B cell (primary cell): ENCODE results near the gene ACAA2. TPM values are rescaled to one million over a fixed set of nuclear protein-coding genes. Genes with fewer than 3 reads are reported as not detected.

ENCODE experiments used
- ATAC-seq: fragments of 200-7000 bp; cut with Tn5 transposase; one replicate; pipeline ENCODE4 v1.10.0; 2021; ENCODE audit warnings: low read depth, mild to moderate bottlenecking, moderate number of reproducible peaks, moderate library complexity
- CTCF ChIA-PET: fragments of 350-600 bp; sonication (Branson Sonifier 250); formaldehyde crosslinking; loops from one replicate; lab custom pipeline; 2021; ENCODE audit warnings: antibody characterized with exemption, inconsistent platforms; lab: Charles Lee
- POLR2A ChIA-PET: fragments of 350-600 bp; sonication (Branson Sonifier 250); formaldehyde crosslinking; loops from one replicate; lab custom pipeline; 2021; ENCODE audit warnings: antibody characterized with exemption; lab: Charles Lee
- DNase-seq: peaks from one replicate; pipeline ENCODE4 v3.0.0; 2013
- H2AFZ ChIP-seq: 2 replicates; pipeline ENCODE4 v1.6.1; 2012; ENCODE audit warnings: mild to moderate bottlenecking, low read depth, low read length; ENCODE audit not compliant: insufficient read depth, poor library complexity, severe bottlenecking
- H3K27ac ChIP-seq, 2 donors: 1 replicate in 1 of 2; 2 replicates in 1 of 2; pipeline ENCODE4 v1.5.1; 2012 to 2013; ENCODE audit warnings: low read length in 2 of 2, mild to moderate bottlenecking in 2 of 2, moderate library complexity in 1 of 2
- H3K27me3 ChIP-seq, 4 experiments: fragments of 200-600 bp in 1 of 4; sonication (generic) in 1 of 4; replicated peaks in 1 of 4; 1 replicate in 2 of 4; 2 replicates in 2 of 4; pipeline versions ENCODE4 v1.6.1 to v1.7.0; 2013 to 2016; ENCODE audit warnings: low read length in 3 of 4, mild to moderate bottlenecking in 2 of 4, mixed read lengths in 1 of 4, moderate library complexity in 1 of 4; ENCODE audit not compliant: insufficient read depth in 4 of 4, control insufficient read depth in 3 of 4; ENCODE audit errors: control extremely low read depth in 1 of 4
- H3K36me3 ChIP-seq, 2 experiments: replicated peaks in 1 of 2; 1 replicate in 1 of 2; 2 replicates in 1 of 2; pipeline versions ENCODE4 v1.6.1 to v1.7.1; 2013; ENCODE audit warnings: low read length in 1 of 2; ENCODE audit not compliant: insufficient read depth in 2 of 2, control insufficient read depth in 1 of 2; ENCODE audit errors: control extremely low read depth in 1 of 2, extremely low read depth in 1 of 2
- H3K4me1 ChIP-seq, 2 donors: fragments of 200-600 bp in 1 of 2; sonication (generic) in 1 of 2; 1 replicate in 1 of 2; 2 replicates in 1 of 2; pipeline versions ENCODE4 v1.5.1 to v1.6.1; 2013 to 2017; ENCODE audit warnings: low read length in 2 of 2; ENCODE audit not compliant: control insufficient read depth in 2 of 2, insufficient read depth in 2 of 2
- H3K4me2 ChIP-seq: replicated peaks from 2 replicates; pipeline ENCODE3; 2012; ENCODE audit warnings: mild to moderate bottlenecking, low read depth, low read length; ENCODE audit not compliant: poor library complexity, severe bottlenecking
- H3K4me3 ChIP-seq, 5 experiments: fragments of 200-600 bp in 1 of 5; sonication (generic) in 1 of 5; 1 replicate in 3 of 5; 2 replicates in 2 of 5; pipeline versions ENCODE4 v1.5.1 to v1.7.0; 2011 to 2016; ENCODE audit warnings: low read length in 4 of 5, mild to moderate bottlenecking in 4 of 5, low read depth in 2 of 5, control low read depth in 1 of 5, moderate library complexity in 1 of 5; ENCODE audit not compliant: insufficient read depth in 1 of 5; ENCODE audit errors: control extremely low read depth in 1 of 5, extremely low read depth in 1 of 5
- H3K79me2 ChIP-seq: fragments of 200-600 bp; sonication (generic); one replicate; pipeline ENCODE4 v1.6.0; 2016; ENCODE audit warnings: low read length; ENCODE audit not compliant: control insufficient read depth, insufficient read depth
- H3K9ac ChIP-seq: fragments of 200-600 bp; sonication (generic); 2 replicates; pipeline ENCODE4 v1.6.1; 2017; ENCODE audit warnings: mild to moderate bottlenecking, low read length, moderate library complexity
- H3K9me3 ChIP-seq, 3 donors: one replicate each; pipeline versions ENCODE4 v1.6.1 to v1.7.1; 2013; ENCODE audit warnings: low read length in 2 of 3; ENCODE audit not compliant: control insufficient read depth in 2 of 3, insufficient read depth in 1 of 3; ENCODE audit errors: control extremely low read depth in 1 of 3
- H4K20me1 ChIP-seq: 2 replicates; pipeline ENCODE4 v1.6.0; 2012; ENCODE audit warnings: mild to moderate bottlenecking, low read length; ENCODE audit not compliant: insufficient read depth, control insufficient read depth, poor library complexity, severe bottlenecking
- H3K27ac Mint-ChIP-seq: one replicate; pipeline ENCODE4 v1.8.0; 2021; ENCODE audit warnings: mixed read lengths
- H3K27me3 Mint-ChIP-seq: one replicate; pipeline ENCODE4 v1.8.0; 2021; ENCODE audit warnings: mixed read lengths
- H3K4me1 Mint-ChIP-seq: one replicate; pipeline ENCODE4 v1.8.0; 2021; ENCODE audit warnings: mixed read lengths
- H3K4me3 Mint-ChIP-seq: one replicate; pipeline ENCODE4 v1.8.0; 2021; ENCODE audit warnings: mixed read lengths
- H3K9me3 Mint-ChIP-seq: one replicate; pipeline ENCODE4 v1.8.0; 2022; ENCODE audit warnings: mixed read lengths; ENCODE audit not compliant: insufficient read depth
- EZH2 ChIP-seq: IDR thresholded peaks from 2 replicates; pipeline ENCODE4 v1.6.1; 2012; ENCODE audit warnings: borderline replicate concordance, low read depth, mild to moderate bottlenecking, moderate library complexity, low read length; ENCODE audit not compliant: insufficient read depth, poor library complexity, severe bottlenecking
- WGBS: methylation state at CpG from one replicate; pipeline ENCODE4 v1.1.5; 2013; ENCODE audit warnings: missing lambda C conversion rate; ENCODE audit not compliant: insufficient coverage; 5-methylcytosine and 5-hydroxymethylcytosine counted together
- intact Hi-C: fragments of 100-400 bp; cut with micrococcal nuclease; formaldehyde crosslinking; loops from one replicate; pipeline ENCODE4 v1.10.0; 2022
- polyA plus RNA-seq: library from polyadenylated mRNA; depleted of rRNA; stranded (reverse); fragments of >200 nt; gene quantifications from 2 replicates; pipeline ENCODE4 v1.2.3, GENCODE V29; 2012
- total RNA-seq, 2 donors: library from RNA; stranded (reverse); fragments of 120-200 nt in 1 of 2; gene quantifications; 1 replicate in 1 of 2; 2 replicates in 1 of 2; pipeline versions ENCODE4 v1.2.3 to v1.2.4, GENCODE V29; 2013 to 2022
- TF ChIP-seq, protein P1 (sequence below): fragments of 200-600 bp; IDR thresholded peaks from one replicate; pipeline ENCODE4 v1.8.0; 2022; ENCODE audit warnings: antibody characterized with exemption, mild to moderate bottlenecking

ACAA2 gene
- total and polyA plus RNA-seq, 2 donors (not counting 1 experiment from before 2014, with no cell fraction given) = 10.6 to 25.0 TPM

DNA sequence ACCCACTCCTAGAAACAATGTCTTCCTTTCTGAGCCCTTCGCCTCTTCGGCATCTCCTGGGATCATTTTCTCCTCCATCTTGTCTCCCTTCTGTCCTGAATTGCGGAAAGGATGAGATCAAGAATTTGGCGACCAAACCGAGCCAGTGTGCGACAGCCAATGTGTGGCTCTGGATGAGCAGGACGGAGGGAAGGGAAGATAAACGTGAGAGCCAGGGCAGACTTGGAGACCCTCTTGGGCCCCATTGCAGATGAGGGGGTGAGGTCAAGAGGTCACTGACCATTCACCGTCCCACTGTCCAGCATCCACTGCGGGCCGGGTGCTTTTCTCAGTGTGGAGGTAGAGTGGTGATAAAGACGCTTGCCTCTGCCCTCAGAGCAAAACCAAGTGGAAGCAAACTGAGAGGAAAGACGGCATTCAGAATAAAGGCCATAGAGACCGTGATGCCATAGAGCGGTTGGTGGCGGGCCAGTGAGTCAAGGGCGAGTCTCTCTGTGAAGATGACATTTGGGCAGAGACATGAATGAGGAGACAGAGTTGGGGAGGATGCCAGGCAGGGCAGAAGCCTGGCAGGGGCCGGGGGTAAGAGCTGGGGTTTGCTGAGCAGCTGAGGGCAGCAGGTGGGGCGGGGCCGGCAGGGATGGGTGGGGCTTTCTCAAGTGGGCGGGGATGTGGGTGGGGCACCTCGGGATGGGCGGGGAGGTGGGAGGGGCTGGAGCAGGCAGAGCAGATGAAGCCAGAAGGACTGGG is 55.6 kb downstream of the ACAA2 start:
- Histone ChIP-seq H3K9me3 (no peaks in the 10 kb centered on the region), H3K9ac (no peak overlapping the region), H4K20me1 (no peaks in the 10 kb centered on the region), H3K27ac (no peak overlapping the region), H3K4me3 (no peak overlapping the region), H3K4me1 (no peaks in the 10 kb centered on the region), H3K27me3 (peaks cover 0 to 4% (median 1%) of the 10 kb centered on the region in 4 experiments), H3K79me2 (no peaks in the 10 kb centered on the region), H3K36me3 (no peaks in the 10 kb centered on the region), H2AFZ (no peak overlapping the region), H3K4me2 (no peak overlapping the region)
- Mint-ChIP-seq H3K4me1 (no peaks in the 10 kb centered on the region), H3K27ac (no peak overlapping the region), H3K9me3 (no peaks in the 10 kb centered on the region), H3K27me3 (peaks cover 19% of the 10 kb centered on the region), H3K4me3 (no peak overlapping the region)
- ChIA-PET POLR2A (no interaction called here), CTCF (no interaction called here)
- intact Hi-C loops = no loop called here
- TF ChIP-seq, protein P1, sequence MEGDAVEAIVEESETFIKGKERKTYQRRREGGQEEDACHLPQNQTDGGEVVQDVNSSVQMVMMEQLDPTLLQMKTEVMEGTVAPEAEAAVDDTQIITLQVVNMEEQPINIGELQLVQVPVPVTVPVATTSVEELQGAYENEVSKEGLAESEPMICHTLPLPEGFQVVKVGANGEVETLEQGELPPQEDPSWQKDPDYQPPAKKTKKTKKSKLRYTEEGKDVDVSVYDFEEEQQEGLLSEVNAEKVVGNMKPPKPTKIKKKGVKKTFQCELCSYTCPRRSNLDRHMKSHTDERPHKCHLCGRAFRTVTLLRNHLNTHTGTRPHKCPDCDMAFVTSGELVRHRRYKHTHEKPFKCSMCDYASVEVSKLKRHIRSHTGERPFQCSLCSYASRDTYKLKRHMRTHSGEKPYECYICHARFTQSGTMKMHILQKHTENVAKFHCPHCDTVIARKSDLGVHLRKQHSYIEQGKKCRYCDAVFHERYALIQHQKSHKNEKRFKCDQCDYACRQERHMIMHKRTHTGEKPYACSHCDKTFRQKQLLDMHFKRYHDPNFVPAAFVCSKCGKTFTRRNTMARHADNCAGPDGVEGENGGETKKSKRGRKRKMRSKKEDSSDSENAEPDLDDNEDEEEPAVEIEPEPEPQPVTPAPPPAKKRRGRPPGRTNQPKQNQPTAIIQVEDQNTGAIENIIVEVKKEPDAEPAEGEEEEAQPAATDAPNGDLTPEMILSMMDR = no peak
- TF ChIP-seq EZH2 = no peak
- DNase-seq (no peak), ATAC-seq (no peak)
- WGBS = 85% methylated on average over 20 of the region's 23 CpGs

DNA sequence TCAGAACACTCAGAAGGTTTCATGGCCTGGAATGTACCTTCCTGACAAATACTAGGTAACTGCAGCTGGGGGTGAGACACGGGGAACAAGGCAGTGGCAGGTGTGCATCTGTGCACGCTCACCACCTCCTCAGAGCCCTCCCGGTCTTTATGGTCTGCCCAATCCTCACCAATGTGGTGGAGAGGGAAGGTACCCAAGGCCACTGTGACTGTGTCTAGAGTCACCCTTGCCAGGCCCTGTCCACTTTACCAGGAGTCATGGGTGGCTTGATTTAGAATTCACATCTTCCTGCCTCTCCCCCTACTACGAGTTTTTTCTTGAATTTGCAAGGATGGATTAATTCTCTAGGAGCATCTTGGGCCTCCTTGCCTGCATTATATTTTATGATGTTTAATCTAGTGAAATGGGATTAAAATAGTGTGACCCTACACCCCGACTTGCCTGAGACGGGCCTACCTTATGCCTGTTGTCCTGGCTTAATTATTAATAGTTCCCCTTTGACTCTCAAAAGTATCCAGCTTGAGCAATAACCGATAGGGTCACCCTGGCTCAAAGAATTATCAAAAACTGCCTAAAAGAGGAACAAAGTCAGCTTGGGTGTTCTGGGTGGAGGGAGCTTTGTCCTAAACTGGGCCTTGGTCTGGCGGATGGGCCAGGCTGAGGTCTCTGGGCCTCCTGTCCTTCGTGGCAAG is 56.5 kb downstream of the ACAA2 start:
- POLR2A ChIA-PET = no interaction called here

More for the DNA sequence above, 56.5 kb downstream of the ACAA2 start:
- no peaks in the 10 kb centered on the region for H3K4me1 Mint-ChIP-seq
- Histone ChIP-seq H3K4me2 (no peak overlapping the region), H3K79me2 (no peaks in the 10 kb centered on the region), H3K27ac (no peak overlapping the region), H3K27me3 (peaks cover 0 to 4% (median 3%) of the 10 kb centered on the region in 4 experiments), H3K4me1 (no peaks in the 10 kb centered on the region), H3K9me3 (no peaks in the 10 kb centered on the region), H2AFZ (no peak overlapping the region), H3K36me3 (no peaks in the 10 kb centered on the region), H3K4me3 (no peak overlapping the region), H3K9ac (no peak overlapping the region), H4K20me1 (no peaks in the 10 kb centered on the region)
- H3K27me3 Mint-ChIP-seq = peaks cover 19% of the 10 kb centered on the region
- DNase-seq (no peak), ATAC-seq (no peak)
- intact Hi-C loops = no loop called here
- TF ChIP-seq EZH2 = no peak
- TF ChIP-seq, protein P1 = no peak
- H3K9me3 Mint-ChIP-seq = no peaks in the 10 kb centered on the region
- H3K4me3 Mint-ChIP-seq = no peak overlapping the region
- 88% methylated on average over 4 of the region's 9 CpGs for WGBS
- CTCF ChIA-PET = no interaction called here
- no peak overlapping the region for H3K27ac Mint-ChIP-seq
